ENCODE results near the gene ACSM3. TPM values are rescaled to one million over a fixed set of nuclear protein-coding genes. Genes with fewer than 3 reads are reported as not detected.

The ACSM3 gene
- total and polyA plus RNA-seq, 2 donors: 4.1 to 9.9 TPM

DNA sequence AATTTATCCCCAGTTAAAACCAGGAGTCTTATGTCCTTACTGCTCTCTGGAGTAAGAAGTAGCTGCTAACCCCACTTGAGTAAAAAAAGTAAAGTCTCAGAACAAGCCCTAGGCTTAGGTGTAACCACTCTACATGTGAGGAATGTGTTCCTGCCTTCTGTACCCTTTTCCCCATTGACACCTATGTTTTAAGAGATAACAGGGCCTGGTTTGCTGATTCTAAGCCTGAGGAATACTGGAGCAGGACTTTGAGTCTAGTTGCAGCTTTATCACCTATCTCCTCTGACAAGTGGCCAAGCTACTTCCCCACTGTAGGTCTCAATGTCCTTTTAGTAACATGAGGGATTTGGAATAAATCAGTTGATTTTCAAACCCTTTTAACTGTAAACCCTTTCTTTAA is 82.7 kb downstream of the ACSM3 start:
- peaks cover 16% of the 10 kb centered on the region in 2 donors for H3K4me1 ChIP-seq (ENCODE audit: control insufficient read depth in 2 of 2, insufficient read depth in 2 of 2, low read length in 2 of 2)
- DNase-seq (ENCODE audit: low read depth in 6 of 9, low spot score in 9 of 9): no peak
- H3K36me3 ChIP-seq (ENCODE audit: control insufficient read depth in 2 of 2, insufficient read depth in 2 of 2, low read length in 1 of 2): peaks cover 7 to 20% of the 10 kb centered on the region in 2 donors
- no peaks in the 10 kb centered on the region for H3K9me3 ChIP-seq (ENCODE audit: control insufficient read depth in 2 of 2, insufficient read depth in 1 of 2, low read length in 1 of 2)
- H3K4me3 ChIP-seq (ENCODE audit: low read length in 2 of 2): no peak overlapping the region
- no peaks in the 10 kb centered on the region for H3K27me3 ChIP-seq (ENCODE audit: control insufficient read depth in 2 of 2, insufficient read depth in 1 of 2, low read length in 1 of 2)
- no peak overlapping the region for H3K27ac ChIP-seq (ENCODE audit: low read depth in 1 of 2, low read length in 1 of 2)

Other genes with a start within 250 kb of the ACSM3 start
- not detected for gene ACSM2B, start 187.6 kb upstream of the ACSM3 start, total RNA-seq
- 0.23 TPM for gene ACSM2B, start 187.6 kb upstream of the ACSM3 start, polyA plus RNA-seq
- gene ACSM1, start 66.3 kb upstream of the ACSM3 start, total RNA-seq: 0.42 TPM
- 0.52 TPM for gene ACSM1, start 66.3 kb upstream of the ACSM3 start, polyA plus RNA-seq
- 49.9 TPM for gene THUMPD1, start 22.2 kb upstream of the ACSM3 start, total RNA-seq
- 31.8 TPM for gene THUMPD1, start 22.2 kb upstream of the ACSM3 start, polyA plus RNA-seq
- gene ERI2, start 42.5 kb downstream of the ACSM3 start, total RNA-seq: 20.1 TPM
- gene ERI2, start 42.5 kb downstream of the ACSM3 start, polyA plus RNA-seq: 12.2 TPM
- 11.1 TPM for gene REXO5, start 42.5 kb downstream of the ACSM3 start, total RNA-seq
- 3.7 TPM for gene REXO5, start 42.5 kb downstream of the ACSM3 start, polyA plus RNA-seq
- 3.9 TPM for gene DCUN1D3, start 136.3 kb downstream of the ACSM3 start, total RNA-seq
- 3.4 TPM for gene DCUN1D3, start 136.3 kb downstream of the ACSM3 start, polyA plus RNA-seq
- gene LYRM1, start 136.8 kb downstream of the ACSM3 start, total RNA-seq: 32.3 TPM
- gene LYRM1, start 136.8 kb downstream of the ACSM3 start, polyA plus RNA-seq: 53.3 TPM